ENCODE measurements around the gene ARHGAP26. TPM values are rescaled to one million over a fixed set of nuclear protein-coding genes. Genes with fewer than 3 reads are reported as not detected.

Gene ARHGAP26
- polyA plus RNA-seq, 1 donor from 2014 or later = 0.83 TPM

DNA sequence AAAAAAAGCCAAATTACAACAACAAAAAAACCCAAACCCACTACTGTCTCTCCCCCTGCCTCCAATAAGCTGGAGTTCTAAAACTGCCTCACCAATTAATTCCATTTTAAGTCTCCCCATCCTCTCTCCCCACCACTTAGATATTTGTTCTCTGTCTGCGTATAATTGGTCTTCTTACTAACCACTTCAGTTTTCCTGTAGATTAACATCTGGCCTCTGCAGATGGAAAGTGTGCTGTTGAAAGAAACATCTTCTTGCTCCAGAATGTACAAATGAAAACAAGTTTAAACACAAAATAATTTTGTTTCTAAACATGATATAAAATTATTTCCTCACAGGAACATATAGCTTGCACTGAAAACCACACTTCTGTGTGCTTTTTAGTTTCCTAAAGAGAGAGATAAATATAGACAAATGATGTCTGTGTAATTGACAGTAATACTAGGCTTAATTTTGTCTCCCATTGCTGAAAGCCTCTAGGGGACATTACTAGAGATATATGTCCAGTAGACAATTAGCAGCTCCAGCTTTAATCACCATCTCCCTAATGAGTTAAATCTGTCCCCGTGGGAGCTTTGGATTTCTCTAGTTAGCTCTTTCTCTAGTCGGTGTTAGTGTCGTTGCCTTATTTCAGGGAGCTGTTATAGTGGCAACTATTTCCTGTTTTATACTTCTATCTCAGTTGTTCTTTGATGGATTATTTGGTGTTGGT is 164.0 kb downstream of the ARHGAP26 start:
- Histone ChIP-seq H3F3A (ENCODE audit: insufficient read depth, low read length, poor library complexity, severe bottlenecking) (no peaks in the 10 kb centered on the region), H3K4me2 (ENCODE audit: low read length) (no peak overlapping the region), H3K4me3 (ENCODE audit: low read length) (no peak overlapping the region), H3K9ac (ENCODE audit: low read length) (no peak overlapping the region), H3K79me2 (replicated peaks; ENCODE audit: insufficient read depth, low read length) (no peaks in the 10 kb centered on the region), H3K27me3 (ENCODE audit: insufficient read depth, low read depth, low read length) (no peaks in the 10 kb centered on the region), H3K36me3 (ENCODE audit: insufficient read depth, low read length) (no peaks in the 10 kb centered on the region), H2AFZ (ENCODE audit: low read depth, low read length) (no peak overlapping the region), H4K20me1 (ENCODE audit: insufficient read depth) (no peaks in the 10 kb centered on the region), H3K9me2 (ENCODE audit: insufficient read depth, low read length) (no peaks in the 10 kb centered on the region), H3K27ac (ENCODE audit: low read length) (no peak overlapping the region), H3K9me3 (ENCODE audit: low read length) (no peaks in the 10 kb centered on the region)
- TF ChIP-seq EZH2 (IDR thresholded peaks at IDR 0.05; ENCODE audit: borderline replicate concordance, insufficient read depth, low read length, poor library complexity, severe bottlenecking) (no peak), POLR2AphosphoS5 (IDR thresholded peaks at IDR 0.05) (no peak), RAD21 (conservative IDR thresholded peaks at IDR 0.05) (no peak), EP300 (conservative IDR thresholded peaks at IDR 0.05; ENCODE audit: poor library complexity, severe bottlenecking) (no peak)

GRCh38 chr5:142935014-142935413 is 164.8 kb downstream of the ARHGAP26 start:
- no peak overlapping the region for H3K4me2 ChIP-seq (ENCODE audit: low read length)
- no peaks in the 10 kb centered on the region for H3K9me3 ChIP-seq (ENCODE audit: low read length)
- H3K27ac ChIP-seq (ENCODE audit: low read length) = no peak overlapping the region
- no peak overlapping the region for H3K9ac ChIP-seq (ENCODE audit: low read length)
- H2AFZ ChIP-seq (ENCODE audit: low read depth, low read length) = no peak overlapping the region
- no peaks in the 10 kb centered on the region for H4K20me1 ChIP-seq (ENCODE audit: insufficient read depth)
- TF ChIP-seq TAF1 (IDR thresholded peaks at IDR 0.05; ENCODE audit: low read depth) (no peak), POLR2AphosphoS5 (IDR thresholded peaks at IDR 0.05) (no peak), REST (IDR thresholded peaks at IDR 0.05; ENCODE audit: borderline replicate concordance) (no peak), MXI1 (conservative IDR thresholded peaks at IDR 0.05; ENCODE audit: poor library complexity, severe bottlenecking) (no peak), EP300 (conservative IDR thresholded peaks at IDR 0.05; ENCODE audit: poor library complexity, severe bottlenecking) (no peak), SMC3 (conservative IDR thresholded peaks at IDR 0.05; ENCODE audit: poor library complexity) (no peak)
- no peaks in the 10 kb centered on the region for H3K79me2 ChIP-seq (replicated peaks; ENCODE audit: insufficient read depth, low read length)
- H3K36me3 ChIP-seq (ENCODE audit: insufficient read depth, low read length) = no peaks in the 10 kb centered on the region
- H3K4me3 ChIP-seq (ENCODE audit: low read length) = no peak overlapping the region
- H3K9me2 ChIP-seq (ENCODE audit: insufficient read depth, low read length) = no peaks in the 10 kb centered on the region
- H3F3A ChIP-seq (ENCODE audit: insufficient read depth, low read length, poor library complexity, severe bottlenecking) = no peaks in the 10 kb centered on the region
- no peaks in the 10 kb centered on the region for H3K27me3 ChIP-seq (ENCODE audit: insufficient read depth, low read depth, low read length)

GRCh38 chr5:142937374-142937773 is 167.2 kb downstream of the ARHGAP26 start:
- Histone ChIP-seq H3F3A (ENCODE audit: insufficient read depth, low read length, poor library complexity, severe bottlenecking) (no peaks in the 10 kb centered on the region), H3K27ac (ENCODE audit: low read length) (no peak overlapping the region), H3K9ac (ENCODE audit: low read length) (no peak overlapping the region), H3K9me2 (ENCODE audit: insufficient read depth, low read length) (no peaks in the 10 kb centered on the region), H3K27me3 (ENCODE audit: insufficient read depth, low read depth, low read length) (no peaks in the 10 kb centered on the region), H3K4me2 (ENCODE audit: low read length) (no peak overlapping the region), H2AFZ (ENCODE audit: low read depth, low read length) (no peak overlapping the region), H3K36me3 (ENCODE audit: insufficient read depth, low read length) (no peaks in the 10 kb centered on the region), H3K4me3 (ENCODE audit: low read length) (no peak overlapping the region), H3K79me2 (replicated peaks; ENCODE audit: insufficient read depth, low read length) (no peaks in the 10 kb centered on the region), H4K20me1 (ENCODE audit: insufficient read depth) (no peaks in the 10 kb centered on the region), H3K9me3 (ENCODE audit: low read length) (no peaks in the 10 kb centered on the region)
- TF ChIP-seq REST (IDR thresholded peaks at IDR 0.05; ENCODE audit: borderline replicate concordance) (no peak), EZH2 (IDR thresholded peaks at IDR 0.05; ENCODE audit: borderline replicate concordance, insufficient read depth, low read length, poor library complexity, severe bottlenecking) (no peak), CTCF (IDR thresholded peaks at IDR 0.05; ENCODE audit: poor library complexity, severe bottlenecking) (no peak), TAF1 (IDR thresholded peaks at IDR 0.05; ENCODE audit: low read depth) (no peak), POLR2AphosphoS5 (IDR thresholded peaks at IDR 0.05) (no peak)
